Fibroblast of the aortic adventitia (primary cell): ENCODE measurements around the gene KLHL36. TPM values are rescaled to one million over a fixed set of nuclear protein-coding genes. Genes with fewer than 3 reads are reported as not detected.
A peak's percentile ranks its signal among the peaks of the same experiment; 100 is the strongest.

Experiments used
- DNase-seq: peaks from one replicate; pipeline ENCODE4 v3.0.0-alpha.2; 2010; ENCODE audit warnings: low read depth
- H3K4me3 ChIP-seq: 2 replicates; pipeline ENCODE4 v1.5.1; 2011; ENCODE audit warnings: low read depth, mild to moderate bottlenecking, control low read depth, low read length, moderate library complexity
- total RNA-seq: library from RNA; depleted of rRNA; stranded (reverse); fragments of >200 nt; gene quantifications from 2 replicates; pipeline ENCODE4 v1.2.3, GENCODE V29; 2012; ENCODE audit warnings: low replicate concordance
- TF ChIP-seq, protein P1 (sequence below): IDR thresholded peaks from 2 replicates; pipeline ENCODE4 v1.5.1; 2011; ENCODE audit warnings: mild to moderate bottlenecking, low read length, control low read depth, inconsistent platforms; ENCODE audit not compliant: insufficient read depth

The KLHL36 gene
- total RNA-seq, 1 donor: 50.5 TPM

DNA sequence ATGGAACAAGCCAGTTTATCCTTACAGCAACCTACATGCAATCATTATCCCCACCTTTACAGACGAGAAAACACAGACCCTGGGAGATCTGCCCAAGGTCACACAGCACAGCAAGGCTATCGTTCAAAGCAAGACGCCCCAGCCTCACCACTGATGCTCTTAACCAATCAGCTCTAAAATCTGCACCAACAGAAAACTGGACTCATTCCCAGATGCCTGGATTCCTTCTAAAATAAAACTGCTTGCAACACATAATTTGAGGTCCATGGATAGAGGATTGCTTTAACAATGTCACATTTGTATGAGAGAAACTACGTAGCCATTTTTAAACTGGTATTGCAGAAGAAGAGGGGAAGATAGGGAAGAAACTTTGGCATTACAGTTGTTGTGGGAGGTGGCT lies 37.3 kb upstream of the KLHL36 start:
- no peak overlapping the region for H3K4me3 ChIP-seq
- DNase-seq: peak; percentile 77
- TF ChIP-seq, protein P1, sequence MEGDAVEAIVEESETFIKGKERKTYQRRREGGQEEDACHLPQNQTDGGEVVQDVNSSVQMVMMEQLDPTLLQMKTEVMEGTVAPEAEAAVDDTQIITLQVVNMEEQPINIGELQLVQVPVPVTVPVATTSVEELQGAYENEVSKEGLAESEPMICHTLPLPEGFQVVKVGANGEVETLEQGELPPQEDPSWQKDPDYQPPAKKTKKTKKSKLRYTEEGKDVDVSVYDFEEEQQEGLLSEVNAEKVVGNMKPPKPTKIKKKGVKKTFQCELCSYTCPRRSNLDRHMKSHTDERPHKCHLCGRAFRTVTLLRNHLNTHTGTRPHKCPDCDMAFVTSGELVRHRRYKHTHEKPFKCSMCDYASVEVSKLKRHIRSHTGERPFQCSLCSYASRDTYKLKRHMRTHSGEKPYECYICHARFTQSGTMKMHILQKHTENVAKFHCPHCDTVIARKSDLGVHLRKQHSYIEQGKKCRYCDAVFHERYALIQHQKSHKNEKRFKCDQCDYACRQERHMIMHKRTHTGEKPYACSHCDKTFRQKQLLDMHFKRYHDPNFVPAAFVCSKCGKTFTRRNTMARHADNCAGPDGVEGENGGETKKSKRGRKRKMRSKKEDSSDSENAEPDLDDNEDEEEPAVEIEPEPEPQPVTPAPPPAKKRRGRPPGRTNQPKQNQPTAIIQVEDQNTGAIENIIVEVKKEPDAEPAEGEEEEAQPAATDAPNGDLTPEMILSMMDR: no peak

DNA sequence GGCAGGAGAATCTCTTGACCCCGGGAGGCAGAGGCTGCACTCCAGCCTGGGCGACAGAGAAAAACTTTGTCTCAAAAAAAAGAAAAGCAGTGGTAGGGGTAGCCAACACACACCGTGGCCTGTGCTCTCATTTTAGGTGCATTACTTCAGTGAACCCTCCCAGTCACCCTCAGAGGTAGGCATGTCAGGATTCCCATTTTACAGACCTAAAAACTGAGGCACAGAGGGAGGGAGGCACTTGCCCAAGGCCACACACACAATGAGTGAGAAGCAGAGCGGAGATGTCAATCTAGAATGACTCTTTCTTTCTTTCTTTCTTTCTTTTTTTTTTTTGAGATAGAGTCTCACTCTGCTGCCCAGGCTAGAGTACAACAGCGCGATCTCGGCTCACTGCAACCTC lies 35.6 kb upstream of the KLHL36 start:
- H3K4me3 ChIP-seq: no peak overlapping the region
- no peak for DNase-seq
- TF ChIP-seq, protein P1: no peak

DNA sequence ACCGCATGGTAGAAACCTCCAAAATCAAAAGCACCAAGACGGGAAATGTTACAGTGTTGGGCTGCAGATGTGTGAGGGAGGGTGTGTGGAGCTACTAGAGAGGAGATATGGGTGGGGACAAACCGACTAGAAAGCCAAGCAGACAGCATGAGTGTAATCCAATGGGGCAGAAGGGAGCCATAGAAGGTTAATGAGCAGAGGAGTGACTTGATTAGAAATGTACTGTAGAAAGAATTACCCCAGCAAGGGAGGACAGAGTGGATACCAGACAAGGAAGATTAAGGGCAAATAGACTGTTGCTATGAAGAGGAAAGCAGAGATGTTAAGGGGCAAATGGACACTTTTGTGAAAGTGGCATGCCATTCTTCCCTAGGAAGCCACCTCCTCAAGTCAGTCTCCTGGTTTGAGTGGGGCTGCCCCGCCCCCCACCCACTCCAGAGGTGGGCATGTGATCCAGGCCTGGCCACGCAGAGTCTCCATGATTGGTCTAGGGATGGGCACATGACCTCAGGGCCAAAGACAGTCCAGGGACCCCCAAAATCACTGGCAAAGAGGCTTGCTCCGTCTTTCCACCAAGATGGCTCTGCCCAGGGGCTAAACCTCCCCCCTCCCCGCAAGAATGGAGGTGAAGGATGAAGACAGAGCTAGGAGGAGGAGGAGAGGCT lies 34.8 kb upstream of the KLHL36 start:
- no peak for DNase-seq
- H3K4me3 ChIP-seq: no peak overlapping the region
- TF ChIP-seq, protein P1: no peak

DNA sequence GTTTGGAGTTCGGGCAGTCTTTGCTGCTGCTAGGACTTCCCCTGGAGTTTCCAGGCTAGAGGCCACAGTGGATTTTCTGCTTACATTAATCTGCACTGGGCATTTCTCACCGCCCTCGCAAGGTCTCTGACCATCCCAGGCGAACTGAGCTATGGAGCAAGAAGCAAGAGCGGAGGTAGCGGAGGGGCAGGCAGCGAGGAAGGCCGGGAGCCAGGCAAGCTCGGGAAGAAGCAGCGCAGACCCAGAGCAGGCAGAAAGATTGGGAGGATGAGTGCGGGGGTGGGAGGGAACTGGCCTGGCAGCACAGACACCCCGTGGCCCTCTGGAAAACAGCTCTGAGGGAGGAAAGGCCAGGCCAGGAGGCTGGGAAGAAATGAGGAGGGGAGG lies 34.2 kb upstream of the KLHL36 start:
- H3K4me3 ChIP-seq: no peak overlapping the region
- TF ChIP-seq, protein P1: no peak
- no peak for DNase-seq

DNA sequence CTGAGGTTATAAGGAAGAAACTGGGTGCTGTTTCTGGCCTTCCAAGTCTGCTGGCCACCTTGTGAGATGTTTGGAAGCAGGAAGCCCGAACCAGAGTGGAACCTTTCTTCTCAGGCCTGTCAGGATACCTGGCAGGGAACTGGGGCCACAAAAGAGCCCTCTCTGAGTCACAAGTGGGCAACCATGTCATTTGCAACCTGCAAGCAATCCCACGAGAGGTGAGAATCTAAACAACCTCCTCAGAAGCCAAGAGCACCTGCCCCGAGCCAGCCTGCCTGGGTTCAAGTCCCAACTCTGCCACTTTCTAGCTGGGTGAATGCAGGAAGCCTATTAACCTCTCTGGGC lies 33.7 kb upstream of the KLHL36 start:
- no peak for DNase-seq
- TF ChIP-seq, protein P1: no peak
- no peak overlapping the region for H3K4me3 ChIP-seq

DNA sequence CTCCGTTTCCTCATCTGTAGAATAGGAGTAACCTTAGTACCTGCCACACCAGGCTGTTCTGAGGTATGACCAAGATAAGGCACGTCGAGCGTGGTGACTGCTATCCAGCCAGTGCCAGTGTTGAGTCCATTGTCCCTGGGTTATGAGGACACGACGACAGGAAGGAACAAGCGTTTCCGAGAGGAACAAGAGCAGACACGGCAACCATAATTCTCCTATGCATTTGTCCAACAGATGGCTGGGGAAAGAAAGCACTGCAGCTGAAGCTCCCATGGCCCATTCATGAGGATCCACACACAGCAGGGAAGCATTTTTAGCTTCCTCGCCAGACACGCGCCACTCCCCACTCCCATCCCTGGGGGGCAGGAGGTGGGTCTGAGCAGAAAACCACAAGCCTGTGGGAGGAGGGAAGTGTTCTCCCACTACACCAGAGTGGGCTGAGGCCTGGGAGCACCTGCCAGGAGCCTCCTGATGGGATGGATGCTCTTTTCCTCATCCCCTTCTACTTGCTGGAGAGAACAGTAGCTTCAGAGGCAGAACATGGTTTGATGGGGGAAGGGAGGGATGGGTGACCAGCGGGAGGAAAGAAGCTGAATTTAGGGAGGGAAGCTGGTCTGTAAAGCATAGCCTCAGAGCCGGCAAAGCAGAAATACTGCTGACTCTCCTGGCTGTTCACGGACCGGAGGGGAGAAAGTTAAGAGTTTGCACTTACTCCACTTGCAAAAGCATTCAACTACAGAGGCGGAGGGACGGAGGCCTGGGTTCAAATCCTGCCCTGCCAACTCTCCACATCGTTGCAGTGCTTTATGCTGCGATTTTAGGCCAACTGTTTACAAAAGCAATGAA lies 33.1 kb upstream of the KLHL36 start:
- DNase-seq: no peak
- H3K4me3 ChIP-seq: no peak overlapping the region
- TF ChIP-seq, protein P1: no peak
